Endothelial cell of umbilical vein (primary cell): Measurements from ENCODE around the gene FES. TPM values are rescaled to one million over a fixed set of nuclear protein-coding genes. Genes with fewer than 3 reads are reported as not detected.

Experiments
- BruUV-seq: library from RNA; stranded (reverse); fragments of 400-500 nt; replicated peaks from 2 replicates; lab custom pipeline; 2021; lab: Mats Ljungman, UMichigan
- CTCF ChIA-PET: fragments of 300-600, 350-600 bp; sonication (Branson Sonifier 250); formaldehyde crosslinking; loops from one replicate; lab custom pipeline; 2021; ENCODE audit warnings: antibody characterized with exemption, inconsistent platforms; lab: Charles Lee
- POLR2A ChIA-PET: fragments of 300-600, 350-600 bp; sonication (Branson Sonifier 250); formaldehyde crosslinking; loops from one replicate; lab custom pipeline; 2021; ENCODE audit warnings: antibody characterized with exemption, inconsistent platforms; lab: Charles Lee
- DNase-seq: peaks from one replicate; pipeline ENCODE4 v3.0.0-alpha.2; 2011; ENCODE audit warnings: low read depth, low spot score
- FAIRE-seq: peaks from 2 replicates; lab custom pipeline; 2011; peaks lifted over from hg19 to GRCh38; lab: Jason Lieb, UNC
- H2AFZ ChIP-seq: 2 replicates; pipeline ENCODE4 v1.6.0; 2012; ENCODE audit warnings: low read depth, low read length, control low read depth, inconsistent platforms
- H3K27ac ChIP-seq: 2 replicates; pipeline ENCODE4 v1.5.1; 2011; ENCODE audit warnings: low read depth, mild to moderate bottlenecking, control low read depth, low read length, moderate library complexity; ENCODE audit not compliant: insufficient read depth
- H3K27me3 ChIP-seq, 2 experiments: 2 replicates each; pipeline versions ENCODE4 v1.6.0 to v1.6.1; 2011; ENCODE audit warnings: low read length in 2 of 2, mixed read lengths in 1 of 2; ENCODE audit not compliant: control insufficient read depth in 2 of 2, insufficient read depth in 2 of 2
- H3K36me3 ChIP-seq, 2 experiments: 2 replicates in 1 of 2; 3 replicates in 1 of 2; pipeline ENCODE4 v1.5.1; 2011; ENCODE audit warnings: low read length in 2 of 2, mild to moderate bottlenecking in 1 of 2, moderate library complexity in 1 of 2; ENCODE audit not compliant: control insufficient read depth in 2 of 2, insufficient read depth in 2 of 2; ENCODE audit errors: extremely low read depth in 1 of 2
- H3K4me1 ChIP-seq: 3 replicates; pipeline ENCODE4 v1.5.1; 2011; ENCODE audit warnings: mild to moderate bottlenecking, low read length; ENCODE audit not compliant: control insufficient read depth, insufficient read depth; ENCODE audit errors: extremely low read depth
- H3K4me2 ChIP-seq: 2 replicates; pipeline ENCODE4 v1.6.1; 2011; ENCODE audit warnings: low read length, control low read depth, mixed read lengths; ENCODE audit not compliant: insufficient read depth
- H3K4me3 ChIP-seq, 3 experiments: fragments of 200-600 bp in 1 of 3; sonication (generic), shearing (Covaris generic) in 1 of 3; replicated peaks in 1 of 3; 2 replicates each; pipeline ENCODE4 v1.5.1; 2011 to 2016; ENCODE audit warnings: control low read depth in 3 of 3, low read length in 3 of 3, mild to moderate bottlenecking in 2 of 3, inconsistent platforms in 1 of 3, low read depth in 1 of 3, moderate library complexity in 1 of 3; ENCODE audit not compliant: insufficient read depth in 1 of 3
- H3K79me2 ChIP-seq: 2 replicates; pipeline ENCODE4 v1.6.0; 2012; ENCODE audit warnings: low read length, inconsistent platforms; ENCODE audit not compliant: control insufficient read depth, insufficient read depth
- H3K9ac ChIP-seq: replicated peaks from 2 replicates; pipeline ENCODE3; 2011; ENCODE audit warnings: low read length, control low read depth; ENCODE audit not compliant: insufficient read depth; ENCODE audit errors: extremely low read depth
- H3K9me1 ChIP-seq: replicated peaks from 3 replicates; pipeline ENCODE4 v1.6.0; 2011; ENCODE audit warnings: mild to moderate bottlenecking, low read length; ENCODE audit not compliant: control insufficient read depth, insufficient read depth; ENCODE audit errors: extremely low read depth
- H3K9me3 ChIP-seq: replicated peaks from 2 replicates; pipeline ENCODE4 v1.5.1; 2012; ENCODE audit warnings: low read length, inconsistent platforms; ENCODE audit not compliant: control insufficient read depth, insufficient read depth
- H4K20me1 ChIP-seq: replicated peaks from 2 replicates; pipeline ENCODE3; 2011; ENCODE audit warnings: mild to moderate bottlenecking, low read length; ENCODE audit not compliant: control insufficient read depth, insufficient read depth; ENCODE audit errors: extremely low read depth
- EZH2 ChIP-seq: IDR thresholded peaks from 2 replicates; pipeline ENCODE4 v1.6.1; 2012; ENCODE audit warnings: borderline replicate concordance, low read depth, mild to moderate bottlenecking, moderate library complexity, low read length, inconsistent platforms; ENCODE audit not compliant: severe bottlenecking
- GATA2 ChIP-seq: IDR thresholded peaks from 2 replicates; pipeline ENCODE4 v1.7.0; 2011; ENCODE audit warnings: low read depth, mild to moderate bottlenecking, moderate library complexity, mixed read lengths, low read length; ENCODE audit not compliant: insufficient read length, insufficient read depth
- MYC ChIP-seq: IDR thresholded peaks from one replicate; pipeline ENCODE4 v1.6.1; 2011; ENCODE audit warnings: mild to moderate bottlenecking, low read depth, low read length
- POLR2A ChIP-seq: IDR thresholded peaks from 2 replicates; pipeline ENCODE4 v1.6.1; 2012; ENCODE audit warnings: low read depth, mild to moderate bottlenecking, control low read depth, low read length
- POLR2AphosphoS5 ChIP-seq: IDR thresholded peaks from 2 replicates; pipeline ENCODE4 v1.6.1; 2012; ENCODE audit warnings: low read depth, mild to moderate bottlenecking, control low read depth, low read length, moderate library complexity; ENCODE audit not compliant: insufficient read depth
- dilution Hi-C: fragments of 300-500 bp; cut with MboI; formaldehyde crosslinking; loops from one replicate; pipeline ENCODE4 v1.15.0; 2019; ENCODE audit warnings: low sequenced_read_pairs; ENCODE audit not compliant: extremely low pct_ligation_motif_present
- intact Hi-C: fragments of 100-400 bp; cut with micrococcal nuclease; formaldehyde crosslinking; loops from one replicate; pipeline ENCODE4 v1.10.0; 2022
- polyA plus RNA-seq, 4 experiments: library from polyadenylated mRNA; depleted of rRNA in 3 of 4; stranded (reverse) in 3 of 4; unstranded in 1 of 4; fragments of >200 nt; gene quantifications; 2 replicates each; pipeline versions ENCODE4 v1.2.1 to v1.2.3, GENCODE V29; 2011 to 2012; ENCODE audit warnings: missing spikeins in 1 of 4
- total RNA-seq: library from RNA; stranded (reverse); gene quantifications from 2 replicates; pipeline ENCODE4 v1.2.3, GENCODE V29; 2021
- TF ChIP-seq, protein P1 (sequence below), 2 donors: IDR thresholded peaks; 1 replicate in 1 of 2; 2 replicates in 1 of 2; pipeline ENCODE4 v1.5.1; 2011; ENCODE audit warnings: low read length in 2 of 2, mild to moderate bottlenecking in 2 of 2, moderate library complexity in 2 of 2, control low read depth in 1 of 2, inconsistent platforms in 1 of 2, low read depth in 1 of 2; ENCODE audit not compliant: insufficient read depth in 1 of 2; ENCODE audit errors: extremely low read depth in 1 of 2
- TF ChIP-seq, protein P2 (sequence below): IDR thresholded peaks from 2 replicates; pipeline ENCODE4 v1.6.1; 2011; ENCODE audit not compliant: insufficient read depth, insufficient read length

FES gene
- total and polyA plus RNA-seq, 2 donors (not counting 3 experiments of a cell fraction or from before 2014, with no cell fraction given): 41.5 to 58.1 TPM

DNA sequence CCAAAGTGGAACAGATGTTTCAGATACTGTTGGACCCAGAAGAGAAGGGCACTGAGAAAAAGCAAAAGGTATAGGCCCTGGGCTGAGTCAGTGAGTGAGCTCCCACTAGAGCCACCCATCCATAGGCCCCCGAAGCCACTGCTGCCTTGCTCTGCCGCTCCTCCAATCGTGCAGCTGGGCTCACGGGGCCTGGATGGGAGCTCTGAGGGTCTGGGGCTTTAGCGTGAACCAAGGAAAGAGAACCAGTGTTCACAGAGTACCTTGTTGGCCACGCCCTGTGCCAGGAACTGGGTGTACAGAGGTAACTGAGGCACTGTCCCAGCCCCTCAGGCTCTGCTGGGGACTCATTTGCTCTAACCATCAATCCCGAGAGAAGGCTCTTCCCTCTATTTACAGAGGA lies 55.5 kb downstream of the FES start:
- DNase-seq: no peak
- dilution Hi-C loops: no loop called here
- Histone ChIP-seq H3K79me2 (peaks cover 17% of the 10 kb centered on the region), H2AFZ (no peak overlapping the region), H3K4me1 (peaks cover 16% of the 10 kb centered on the region), H3K36me3 (peaks cover 16 to 41% of the 10 kb centered on the region in 2 experiments), H3K4me3 (no peak overlapping the region), H4K20me1 (no peaks in the 10 kb centered on the region), H3K27me3 (no peaks in the 10 kb centered on the region), H3K9me1 (no peaks in the 10 kb centered on the region), H3K9ac (no peak overlapping the region), H3K27ac (no peak overlapping the region), H3K4me2 (no peak overlapping the region), H3K9me3 (no peaks in the 10 kb centered on the region)
- TF ChIP-seq POLR2AphosphoS5: no peak
- TF ChIP-seq, protein P1, sequence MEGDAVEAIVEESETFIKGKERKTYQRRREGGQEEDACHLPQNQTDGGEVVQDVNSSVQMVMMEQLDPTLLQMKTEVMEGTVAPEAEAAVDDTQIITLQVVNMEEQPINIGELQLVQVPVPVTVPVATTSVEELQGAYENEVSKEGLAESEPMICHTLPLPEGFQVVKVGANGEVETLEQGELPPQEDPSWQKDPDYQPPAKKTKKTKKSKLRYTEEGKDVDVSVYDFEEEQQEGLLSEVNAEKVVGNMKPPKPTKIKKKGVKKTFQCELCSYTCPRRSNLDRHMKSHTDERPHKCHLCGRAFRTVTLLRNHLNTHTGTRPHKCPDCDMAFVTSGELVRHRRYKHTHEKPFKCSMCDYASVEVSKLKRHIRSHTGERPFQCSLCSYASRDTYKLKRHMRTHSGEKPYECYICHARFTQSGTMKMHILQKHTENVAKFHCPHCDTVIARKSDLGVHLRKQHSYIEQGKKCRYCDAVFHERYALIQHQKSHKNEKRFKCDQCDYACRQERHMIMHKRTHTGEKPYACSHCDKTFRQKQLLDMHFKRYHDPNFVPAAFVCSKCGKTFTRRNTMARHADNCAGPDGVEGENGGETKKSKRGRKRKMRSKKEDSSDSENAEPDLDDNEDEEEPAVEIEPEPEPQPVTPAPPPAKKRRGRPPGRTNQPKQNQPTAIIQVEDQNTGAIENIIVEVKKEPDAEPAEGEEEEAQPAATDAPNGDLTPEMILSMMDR (IDR thresholded peaks at IDR 0.05; ENCODE audit: extremely low read depth in 1 of 2, insufficient read depth in 1 of 2, low read depth in 1 of 2, low read length in 2 of 2): no peak
- TF ChIP-seq, protein P2, sequence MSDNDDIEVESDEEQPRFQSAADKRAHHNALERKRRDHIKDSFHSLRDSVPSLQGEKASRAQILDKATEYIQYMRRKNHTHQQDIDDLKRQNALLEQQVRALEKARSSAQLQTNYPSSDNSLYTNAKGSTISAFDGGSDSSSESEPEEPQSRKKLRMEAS: no peak
- no peak for TF ChIP-seq MYC
- TF ChIP-seq POLR2A: no peak
- no peak for TF ChIP-seq GATA2
- TF ChIP-seq EZH2: no peak
- no TSS peak for BruUV-seq
- no peak for FAIRE-seq
- intact Hi-C loops: no loop called here
- CTCF ChIA-PET: interaction anchor here (1.2 kb wide), 1 partner anchor 17 kb away, joined by 4 read pairs; no protein-coding TSS in a partner anchor
- POLR2A ChIA-PET: no interaction called here
